Loucy (cell line): ENCODE results near the gene JARID2.
"Not testable (repeated sequence)": the region's sequence is repeated elsewhere in the genome, so short reads cannot be mapped to it uniquely, and the experiment has no call there.

Experiments used
- H2AFZ ChIP-seq: fragments of 200-600 bp; sonication (generic); 2 replicates; pipeline ENCODE4 v1.6.0; 2016; ENCODE audit warnings: antibody characterized with exemption, mild to moderate bottlenecking, low read length, moderate library complexity
- H3F3A ChIP-seq: fragments of 200-600 bp; 2 replicates; pipeline ENCODE4 v1.6.0; 2016; ENCODE audit warnings: antibody characterized with exemption, low read depth, mild to moderate bottlenecking
- H3K27me3 ChIP-seq: fragments of 200-600 bp; sonication (generic); 2 replicates; pipeline ENCODE4 v1.6.1; 2014; ENCODE audit warnings: low read length, mild to moderate bottlenecking; ENCODE audit not compliant: insufficient read depth, poor library complexity, severe bottlenecking
- H3K36me3 ChIP-seq: fragments of 200-600 bp; sonication (generic); 2 replicates; pipeline ENCODE4 v1.6.1; 2016; ENCODE audit warnings: low read length; ENCODE audit not compliant: insufficient read depth
- H3K4me1 ChIP-seq: fragments of 200-600 bp; sonication (generic); 2 replicates; pipeline ENCODE4 v1.5.1; 2014; ENCODE audit warnings: low read length, mild to moderate bottlenecking; ENCODE audit not compliant: insufficient read depth, poor library complexity, severe bottlenecking
- H3K4me2 ChIP-seq: fragments of 200-600 bp; sonication (generic); 2 replicates; pipeline ENCODE4 v1.6.0; 2014; ENCODE audit warnings: antibody characterized with exemption, low read length, low read depth, mild to moderate bottlenecking; ENCODE audit not compliant: poor library complexity, severe bottlenecking
- H3K4me3 ChIP-seq: fragments of 200-600 bp; sonication (generic); 2 replicates; pipeline ENCODE4 v1.5.1; 2014; ENCODE audit warnings: low read length, mild to moderate bottlenecking, mixed read lengths; ENCODE audit not compliant: poor library complexity, severe bottlenecking
- H3K79me2 ChIP-seq: fragments of 200-600 bp; sonication (generic); 2 replicates; pipeline ENCODE4 v1.6.1; 2014; ENCODE audit warnings: low read length; ENCODE audit not compliant: insufficient read depth
- H3K9ac ChIP-seq: fragments of 200-600 bp; sonication (generic); 2 replicates; pipeline ENCODE4 v1.6.0; 2014; ENCODE audit warnings: mild to moderate bottlenecking, low read depth, low read length, moderate library complexity; ENCODE audit not compliant: poor library complexity, severe bottlenecking
- H3K9me2 ChIP-seq: fragments of 200-600 bp; sonication (generic); replicated peaks from 2 replicates; pipeline ENCODE4 v1.6.1; 2016; ENCODE audit warnings: low read depth, low read length, mixed read lengths
- H3K9me3 ChIP-seq: fragments of 200-600 bp; sonication (generic); 2 replicates; pipeline ENCODE4 v1.6.1; 2014; ENCODE audit warnings: mild to moderate bottlenecking, antibody characterized with exemption, low read length, low read depth; ENCODE audit not compliant: insufficient read depth
- H4K20me1 ChIP-seq: fragments of 200-600 bp; sonication (generic); 2 replicates; pipeline ENCODE4 v1.6.0; 2014; ENCODE audit warnings: antibody characterized with exemption, low read length, mild to moderate bottlenecking; ENCODE audit not compliant: insufficient read depth, poor library complexity, severe bottlenecking
- CTCF ChIP-seq: fragments of 200-600 bp; sonication (generic); conservative IDR thresholded peaks from 2 replicates; pipeline ENCODE4 v1.5.1; 2014; ENCODE audit warnings: mild to moderate bottlenecking, antibody characterized with exemption, low read length
- EZH2phosphoT487 ChIP-seq: fragments of 200-600 bp; IDR thresholded peaks from 2 replicates; pipeline ENCODE4 v1.6.1; 2018; ENCODE audit warnings: antibody characterized with exemption, mild to moderate bottlenecking, moderate library complexity, borderline replicate concordance

The JARID2 gene

GRCh38 chr6:15285682-15286294 is 39.9 kb downstream of the JARID2 start:
- no peaks in the 10 kb centered on the region for H3K9me2 ChIP-seq
- H3K27me3 ChIP-seq = no peaks in the 10 kb centered on the region
- TF ChIP-seq EZH2phosphoT487 = no peak
- peak; percentile 66 for TF ChIP-seq CTCF
- no peaks in the 10 kb centered on the region for H3K9me3 ChIP-seq
- H3F3A ChIP-seq = no peaks in the 10 kb centered on the region
- H3K4me1 ChIP-seq = peaks cover 42% of the 10 kb centered on the region
- H3K36me3 ChIP-seq = peaks cover 45% of the 10 kb centered on the region; the same call in 1 of the 2 replicates
- H3K79me2 ChIP-seq = peaks cover 100% of the 10 kb centered on the region
- peaks cover 87% of the 10 kb centered on the region for H4K20me1 ChIP-seq
- H3K9ac ChIP-seq = no peak overlapping the region
- H3K4me2 ChIP-seq = peak overlapping the region; percentile 10
- no peak overlapping the region for H3K4me3 ChIP-seq
- H2AFZ ChIP-seq = no peak overlapping the region

GRCh38 chr6:15287670-15288375 is 42.0 kb downstream of the JARID2 start:
- H3K9me3 ChIP-seq = no peaks in the 10 kb centered on the region
- no peak overlapping the region for H3K9ac ChIP-seq
- peaks cover 88% of the 10 kb centered on the region for H4K20me1 ChIP-seq
- peaks cover 43% of the 10 kb centered on the region for H3K4me1 ChIP-seq
- H3F3A ChIP-seq = no peaks in the 10 kb centered on the region; the same call in 1 of the 2 replicates
- no peak overlapping the region for H3K4me3 ChIP-seq
- H3K4me2 ChIP-seq = no peak overlapping the region
- H3K27me3 ChIP-seq = no peaks in the 10 kb centered on the region
- H2AFZ ChIP-seq = no peak overlapping the region
- TF ChIP-seq EZH2phosphoT487 (no peak), CTCF (no peak)
- H3K36me3 ChIP-seq = peaks cover 55% of the 10 kb centered on the region; the same call in 1 of the 2 replicates
- no peaks in the 10 kb centered on the region for H3K9me2 ChIP-seq
- H3K79me2 ChIP-seq = peaks cover 100% of the 10 kb centered on the region

GRCh38 chr6:15288856-15289255 is 43.0 kb downstream of the JARID2 start:
- Histone ChIP-seq H3K4me1 (peaks cover 53% of the 10 kb centered on the region), H3F3A (no peaks in the 10 kb centered on the region; the same call in 1 of the 2 replicates), H3K79me2 (peaks cover 100% of the 10 kb centered on the region), H3K4me2 (no peak overlapping the region), H3K9ac (no peak overlapping the region), H3K27me3 (no peaks in the 10 kb centered on the region), H3K9me2 (no peaks in the 10 kb centered on the region), H3K4me3 (no peak overlapping the region), H4K20me1 (peaks cover 97% of the 10 kb centered on the region), H3K9me3 (no peaks in the 10 kb centered on the region), H2AFZ (no peak overlapping the region), H3K36me3 (peaks cover 62% of the 10 kb centered on the region; the same call in 1 of the 2 replicates)
- TF ChIP-seq CTCF (no peak), EZH2phosphoT487 (no peak)

GRCh38 chr6:15289456-15289855 is 43.6 kb downstream of the JARID2 start:
- H3K4me2 ChIP-seq, H2AFZ ChIP-seq, H3K9me3 ChIP-seq, H3K4me3 ChIP-seq, H3K9me2 ChIP-seq, H3F3A ChIP-seq, H3K27me3 ChIP-seq, H3K9ac ChIP-seq: not testable (repeated sequence)
- peaks cover 96% of the 10 kb centered on the region for H4K20me1 ChIP-seq
- H3K4me1 ChIP-seq = peaks cover 59% of the 10 kb centered on the region
- H3K79me2 ChIP-seq = peaks cover 100% of the 10 kb centered on the region
- H3K36me3 ChIP-seq = peaks cover 59% of the 10 kb centered on the region; the same call in 1 of the 2 replicates
